Large intestine (tissue), 3 donors: ENCODE data around the gene CMTM1. TPM values are rescaled to one million over a fixed set of nuclear protein-coding genes. Genes with fewer than 3 reads are reported as not detected.
"Not testable (repeated sequence)": the region's sequence is repeated elsewhere in the genome, so short reads cannot be mapped to it uniquely, and the experiment has no call there.

Experiments used
- DNase-seq, 2 donors: peaks; one replicate each; pipeline versions ENCODE4 v3.0.0 to v3.0.0-alpha.2; 2013
- H3K27ac ChIP-seq: one replicate; pipeline ENCODE4 v1.5.1; 2013; ENCODE audit warnings: low read length
- H3K27me3 ChIP-seq: 2 replicates; pipeline ENCODE4 v1.6.1; 2013; ENCODE audit warnings: low read length; ENCODE audit not compliant: control insufficient read depth, insufficient read depth
- H3K36me3 ChIP-seq: 2 replicates; pipeline ENCODE4 v1.6.1; 2013; ENCODE audit warnings: low read length; ENCODE audit not compliant: control insufficient read depth, insufficient read depth
- H3K4me1 ChIP-seq: one replicate; pipeline ENCODE4 v1.6.1; 2013; ENCODE audit warnings: low read length; ENCODE audit not compliant: control insufficient read depth, insufficient read depth
- H3K4me3 ChIP-seq: one replicate; pipeline ENCODE4 v1.5.1; 2013; ENCODE audit warnings: low read length
- H3K9me3 ChIP-seq: one replicate; pipeline ENCODE4 v1.6.1; 2013; ENCODE audit warnings: mild to moderate bottlenecking, low read depth, low read length, moderate library complexity; ENCODE audit not compliant: control insufficient read depth
- WGBS: methylation state at CpG from one replicate; pipeline ENCODE4 v1.1.5; 2013; ENCODE audit warnings: low lambda C conversion rate; ENCODE audit not compliant: insufficient coverage; 5-methylcytosine and 5-hydroxymethylcytosine counted together
- polyA plus RNA-seq: library from polyadenylated mRNA; unstranded; fragments of 120-200 nt; gene quantifications from one replicate; pipeline ENCODE4 v1.2.1, GENCODE V29; 2013

CMTM1 gene
- polyA plus RNA-seq, 1 donor, result 3.4 TPM

DNA sequence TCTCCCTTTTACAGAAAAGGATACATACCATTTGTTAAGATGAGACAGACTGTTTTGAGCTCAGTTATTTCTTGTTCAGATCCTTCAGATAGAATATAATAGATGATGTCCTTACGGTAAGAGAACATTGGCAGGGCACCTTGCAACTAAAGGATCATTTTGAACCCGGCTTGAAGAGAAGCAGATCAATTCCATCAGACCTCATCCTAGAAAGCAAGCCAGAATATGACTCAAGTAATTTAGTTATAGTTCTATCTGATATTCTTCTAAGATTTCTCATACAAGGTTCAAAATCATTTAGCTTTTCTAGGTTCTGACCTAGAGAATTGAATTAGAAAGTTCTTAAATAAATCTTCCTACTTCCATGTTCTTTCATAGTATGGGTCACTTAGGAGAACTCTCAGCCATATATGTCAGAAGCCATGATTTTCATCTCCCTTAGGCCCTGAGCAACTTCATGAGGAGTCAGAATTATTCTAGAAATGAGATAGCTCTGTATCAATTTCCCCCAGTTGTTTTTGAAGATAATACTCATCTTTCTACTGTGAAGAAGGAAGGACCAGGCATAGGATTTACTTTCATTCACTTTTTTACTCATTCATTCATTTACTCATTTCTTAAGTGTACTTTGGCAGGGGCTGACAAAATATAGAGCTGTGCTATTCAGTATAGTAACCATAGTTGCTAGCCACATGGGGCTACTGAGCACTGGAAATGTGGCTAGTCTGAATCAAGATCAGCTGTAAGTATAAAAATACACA lies 2.5 kb upstream of the CMTM1 start:
- peaks cover 34% of the 10 kb centered on the region for H3K36me3 ChIP-seq
- DNase-seq, result no peak

DNA sequence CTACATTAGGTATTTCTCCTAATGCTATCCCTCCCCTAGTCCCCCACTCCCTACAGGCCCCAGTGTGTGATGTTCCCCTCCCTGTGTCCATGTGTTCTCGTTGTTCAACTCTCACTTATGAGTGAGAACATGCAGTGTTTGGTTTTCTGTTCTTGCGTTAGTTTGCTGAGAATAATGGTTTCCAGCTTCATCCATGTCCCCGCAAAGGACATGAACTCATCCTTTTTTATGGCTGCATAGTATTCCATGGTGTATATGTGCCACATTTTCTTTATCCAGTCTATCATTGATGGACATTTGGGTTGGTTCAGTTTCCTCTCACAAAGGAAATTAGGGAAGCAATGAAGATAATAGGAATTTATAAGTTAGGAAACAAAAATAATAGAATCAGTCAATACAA lies 1.0 kb downstream of the CMTM1 start:
- not testable (repeated sequence) for H3K4me1 ChIP-seq, DNase-seq, H3K27ac ChIP-seq, H3K9me3 ChIP-seq, H3K4me3 ChIP-seq, H3K27me3 ChIP-seq
- no CpG with 5 or more reads among the region's 3 CpGs for WGBS
- peaks cover 15% of the 10 kb centered on the region for H3K36me3 ChIP-seq

More for the DNA sequence above, 2.5 kb upstream of the CMTM1 start:
- Histone ChIP-seq H3K4me3 (no peak overlapping the region), H3K9me3 (peaks cover 4% of the 10 kb centered on the region), H3K27me3 (no peaks in the 10 kb centered on the region), H3K4me1 (no peaks in the 10 kb centered on the region), H3K27ac (no peak overlapping the region)
- no CpG with 5 or more reads among the region's 2 CpGs for WGBS

DNA sequence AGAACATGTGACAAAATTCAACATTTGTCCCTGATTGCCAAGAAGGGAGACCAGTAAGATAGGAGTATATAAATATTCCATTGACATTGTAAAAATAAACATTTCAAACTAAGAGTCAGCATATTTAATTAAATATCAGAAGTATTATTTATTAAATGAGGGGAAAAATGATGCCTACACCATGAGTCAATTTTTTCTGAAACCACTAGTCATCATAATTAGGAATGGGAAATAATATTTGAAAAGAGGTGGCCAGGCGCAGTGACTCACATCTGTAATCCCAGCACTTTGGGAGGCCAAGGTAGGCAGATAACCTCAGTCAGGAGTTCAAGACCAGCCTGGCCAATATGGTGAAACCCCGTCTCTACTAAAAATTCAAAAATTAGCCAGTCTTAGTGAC lies 2.1 kb downstream of the CMTM1 start:
- Histone ChIP-seq H3K27me3 (no peaks in the 10 kb centered on the region), H3K9me3 (peaks cover 4% of the 10 kb centered on the region), H3K4me1 (peaks cover 7% of the 10 kb centered on the region), H3K36me3 (peaks cover 15% of the 10 kb centered on the region), H3K4me3 (no peak overlapping the region), H3K27ac (no peak overlapping the region)
- WGBS, result no CpG with 5 or more reads among the region's 2 CpGs
- no peak for DNase-seq

DNA sequence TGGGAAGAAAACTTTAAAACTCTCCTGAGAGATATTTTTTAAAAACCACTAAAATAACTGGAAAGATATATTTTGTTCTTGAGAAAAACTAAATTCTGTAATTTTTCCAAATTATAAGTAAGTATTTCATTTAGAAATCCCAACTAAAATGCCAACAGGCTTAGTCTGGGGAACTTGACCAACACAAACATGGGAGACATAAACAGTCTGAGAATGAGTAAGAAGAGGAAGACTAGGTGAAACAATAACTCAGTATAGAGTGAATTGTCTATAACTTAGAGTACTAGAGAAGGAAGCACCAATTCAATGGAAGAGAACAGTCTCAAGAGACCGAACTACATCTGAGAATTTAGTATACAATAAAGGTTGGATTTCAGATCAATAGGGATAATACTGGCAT lies 2.9 kb downstream of the CMTM1 start:
- peaks cover 15% of the 10 kb centered on the region for H3K36me3 ChIP-seq
- no peaks in the 10 kb centered on the region for H3K27me3 ChIP-seq
- no peak for DNase-seq
- no peak overlapping the region for H3K4me3 ChIP-seq
- H3K4me1 ChIP-seq, result peaks cover 7% of the 10 kb centered on the region
- WGBS, result 89% methylated on average over 1 of the region's 1 CpG
- peaks cover 4% of the 10 kb centered on the region for H3K9me3 ChIP-seq
- H3K27ac ChIP-seq, result no peak overlapping the region

DNA sequence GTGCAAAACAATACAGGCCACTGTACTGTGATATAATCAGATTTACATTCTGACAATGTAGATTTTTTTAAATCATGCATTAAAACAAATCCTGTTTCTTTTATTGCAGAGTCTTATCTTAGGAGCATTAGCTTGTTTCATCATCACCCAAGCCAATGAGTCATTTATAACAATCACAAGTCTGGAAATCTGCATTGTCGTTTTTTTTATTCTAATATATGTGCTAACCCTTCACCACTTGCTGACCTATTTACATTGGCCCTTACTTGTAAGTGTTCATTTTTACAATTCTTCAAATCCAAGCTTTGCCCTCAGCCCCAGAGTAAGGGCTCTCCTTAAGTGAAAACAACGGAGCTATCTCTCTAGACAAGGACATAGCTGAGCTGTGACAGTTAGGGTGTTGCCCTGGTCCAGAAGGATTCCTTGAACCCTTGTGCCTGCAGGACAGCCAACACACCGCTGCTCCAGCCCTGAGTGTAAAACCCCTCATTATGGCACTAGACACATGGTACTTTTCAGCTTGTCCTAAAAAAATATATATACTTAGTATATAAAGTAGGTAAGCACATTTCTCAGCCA lies 3.7 kb downstream of the CMTM1 start:
- DNase-seq, result peak; percentile 70 to 88
- Histone ChIP-seq H3K9me3 (peaks cover 4% of the 10 kb centered on the region), H3K27ac (peak overlapping the region; percentile 52), H3K36me3 (peaks cover 13% of the 10 kb centered on the region), H3K4me1 (peaks cover 7% of the 10 kb centered on the region), H3K27me3 (no peaks in the 10 kb centered on the region), H3K4me3 (no peak overlapping the region)
- 29% methylated on average over 1 of the region's 3 CpGs for WGBS

DNA sequence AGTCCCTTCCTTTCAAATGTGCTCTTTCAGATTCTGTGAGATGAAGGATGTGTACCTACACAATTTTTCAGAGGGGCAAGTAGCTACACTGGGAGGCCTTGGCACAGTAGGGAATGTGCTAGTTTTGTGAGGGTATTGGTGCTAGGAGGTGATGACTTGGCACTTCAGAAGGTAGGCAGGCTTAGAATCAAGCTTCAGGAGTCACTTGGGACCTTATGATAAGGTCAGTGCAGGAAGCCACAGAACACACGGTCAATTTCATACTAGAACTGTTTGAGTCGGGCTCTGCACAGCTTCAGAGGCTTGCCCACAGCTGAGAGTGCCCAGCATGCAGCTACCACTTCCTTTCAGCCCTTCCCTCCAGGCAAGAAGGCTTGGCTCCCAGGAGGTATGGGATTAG lies 6.1 kb downstream of the CMTM1 start:
- DNase-seq, result no peak
- no CpG with 5 or more reads among the region's 2 CpGs for WGBS
- no peaks in the 10 kb centered on the region for H3K9me3 ChIP-seq
- H3K27ac ChIP-seq, result no peak overlapping the region
- H3K4me1 ChIP-seq, result peaks cover 7% of the 10 kb centered on the region
- H3K27me3 ChIP-seq, result no peaks in the 10 kb centered on the region
- H3K36me3 ChIP-seq, result no peaks in the 10 kb centered on the region
- no peak overlapping the region for H3K4me3 ChIP-seq

DNA sequence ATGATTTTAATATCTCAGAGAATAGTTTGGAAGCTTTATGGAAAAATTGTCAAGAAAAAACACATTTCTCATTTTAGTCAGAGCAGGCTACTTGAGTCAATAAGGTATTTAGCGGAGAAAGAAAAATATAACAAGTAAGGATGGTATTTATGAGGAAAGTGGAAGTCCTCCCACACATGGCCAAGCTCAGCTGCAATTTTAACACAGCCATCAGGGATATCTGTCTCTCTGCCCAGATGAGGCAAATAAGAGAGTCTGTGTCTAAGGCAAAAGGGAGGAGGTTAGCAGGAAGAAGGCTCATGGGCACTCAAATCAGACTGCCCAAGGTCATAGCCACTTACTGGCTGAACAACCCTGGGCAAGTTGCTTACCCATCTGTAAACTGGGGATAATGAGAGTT lies 7.8 kb downstream of the CMTM1 start:
- WGBS, result 88% methylated on average over 1 of the region's 1 CpG
- H3K27me3 ChIP-seq, result peaks cover 16% of the 10 kb centered on the region

DNA sequence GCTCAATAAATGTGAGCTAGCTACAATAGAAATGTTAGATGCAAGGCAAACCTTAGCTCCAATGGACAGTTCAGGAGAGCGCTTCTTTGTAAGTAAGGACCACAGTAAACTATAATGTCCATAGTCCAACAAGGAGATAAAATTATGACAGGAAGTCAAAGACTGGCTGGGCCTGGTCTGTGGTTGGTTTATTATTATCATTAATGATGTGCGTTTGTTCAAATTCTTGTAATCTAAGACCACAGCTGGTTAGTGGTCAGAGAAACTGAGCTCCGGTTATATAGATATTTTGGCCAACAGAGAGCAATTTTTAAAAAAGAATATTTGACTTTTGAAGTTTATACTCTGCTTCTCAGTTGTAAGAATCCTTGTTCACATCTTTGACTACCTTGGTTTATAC lies 8.3 kb downstream of the CMTM1 start:
- H3K36me3 ChIP-seq, result no peaks in the 10 kb centered on the region
- H3K27ac ChIP-seq, result no peak overlapping the region
- no peak for DNase-seq
- no peak overlapping the region for H3K4me3 ChIP-seq
- WGBS, result no CpG with 5 or more reads among the region's 3 CpGs
- H3K9me3 ChIP-seq, result no peaks in the 10 kb centered on the region
- H3K4me1 ChIP-seq, result peaks cover 9% of the 10 kb centered on the region
- H3K27me3 ChIP-seq, result peaks cover 21% of the 10 kb centered on the region

More for the DNA sequence above, 7.8 kb downstream of the CMTM1 start:
- Histone ChIP-seq H3K4me1 (peaks cover 12% of the 10 kb centered on the region), H3K27ac (no peak overlapping the region), H3K36me3 (no peaks in the 10 kb centered on the region), H3K4me3 (no peak overlapping the region), H3K9me3 (no peaks in the 10 kb centered on the region)
- no peak for DNase-seq

DNA sequence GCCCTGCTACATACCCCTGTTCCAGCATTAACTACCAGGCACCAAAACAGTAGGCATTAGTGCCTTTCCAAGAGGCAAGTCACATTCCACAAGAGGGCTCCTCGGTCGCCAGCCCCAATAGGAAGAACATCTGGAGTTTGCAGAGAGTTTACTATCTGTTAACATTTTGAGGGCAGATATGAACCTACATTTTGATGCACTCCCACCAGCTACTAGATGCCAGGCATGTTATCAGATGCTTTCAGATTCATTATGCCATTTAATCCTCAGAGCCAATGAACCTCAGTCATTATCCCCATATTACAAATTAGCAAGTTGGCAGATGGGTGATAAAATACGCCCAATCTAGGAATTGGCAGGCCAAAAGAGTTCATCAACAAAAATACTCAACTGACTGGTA lies 8.8 kb downstream of the CMTM1 start:
- Histone ChIP-seq H3K9me3 (no peaks in the 10 kb centered on the region), H3K27ac (no peak overlapping the region), H3K27me3 (peaks cover 24% of the 10 kb centered on the region), H3K36me3 (no peaks in the 10 kb centered on the region), H3K4me3 (no peak overlapping the region), H3K4me1 (peaks cover 7% of the 10 kb centered on the region)
- no peak for DNase-seq
- WGBS, result no CpG with 5 or more reads among the region's 3 CpGs

DNA sequence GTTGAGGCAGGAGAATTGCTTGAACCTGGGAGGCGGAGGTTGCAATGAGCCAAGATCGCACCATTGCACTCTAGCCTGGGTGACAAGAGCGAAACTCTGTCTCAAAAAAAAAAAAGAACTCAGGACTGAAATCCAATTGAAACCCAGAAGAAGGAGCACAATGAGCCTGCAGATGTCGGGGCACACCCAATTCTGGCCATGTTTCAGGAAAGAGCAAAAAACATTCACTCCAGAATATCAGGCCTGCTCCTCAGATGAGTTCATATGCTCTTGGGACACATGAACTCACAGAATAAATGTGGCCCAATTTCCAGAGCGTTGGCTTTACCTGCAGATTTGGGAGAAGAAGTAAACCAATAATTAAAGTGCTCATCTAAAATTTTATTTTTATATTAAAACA lies 10.1 kb downstream of the CMTM1 start:
- Histone ChIP-seq H3K27me3 (peaks cover 25% of the 10 kb centered on the region), H3K9me3 (no peaks in the 10 kb centered on the region), H3K4me3 (no peak overlapping the region), H3K27ac (no peak overlapping the region), H3K4me1 (peaks cover 7% of the 10 kb centered on the region), H3K36me3 (no peaks in the 10 kb centered on the region)
- no CpG with 5 or more reads among the region's 5 CpGs for WGBS
- no peak for DNase-seq
